Suprapubic skin (tissue), 4 donors: ENCODE measurements around the gene PDZRN3. TPM values are rescaled to one million over a fixed set of nuclear protein-coding genes. Genes with fewer than 3 reads are reported as not detected.

Experiments
- DNase-seq, 2 donors: peaks; one replicate each; pipeline ENCODE4 v3.0.0-alpha.2; 2019; ENCODE audit warnings: low spot score in 2 of 2
- H3K27ac ChIP-seq: fragments of 200-600 bp; sonication (generic); one replicate; pipeline ENCODE4 v1.5.1; 2019
- H3K27me3 ChIP-seq: fragments of 200-600 bp; sonication (generic); one replicate; pipeline ENCODE4 v1.5.1; 2019
- H3K36me3 ChIP-seq: fragments of 200-600 bp; sonication (generic); one replicate; pipeline ENCODE4 v1.5.1; 2019
- H3K4me1 ChIP-seq: fragments of 200-600 bp; sonication (generic); one replicate; pipeline ENCODE4 v1.5.1; 2019
- H3K4me3 ChIP-seq: fragments of 200-600 bp; sonication (generic); one replicate; pipeline ENCODE4 v1.5.1; 2019; ENCODE audit warnings: mild to moderate bottlenecking
- H3K9me3 ChIP-seq: fragments of 200-600 bp; sonication (generic); one replicate; pipeline ENCODE4 v1.5.1; 2019
- CTCF ChIP-seq, 2 donors: fragments of 200-600 bp in 1 of 2; fragments of 450-650 bp in 1 of 2; sonication (generic) in 1 of 2; IDR thresholded peaks; one replicate each; pipeline ENCODE4 v1.5.1; 2016 to 2019; ENCODE audit warnings: antibody characterized with exemption in 2 of 2, mild to moderate bottlenecking in 1 of 2, moderate library complexity in 1 of 2
- EP300 ChIP-seq: sonication (generic); formaldehyde crosslinking; IDR thresholded peaks from one replicate; pipeline ENCODE4 v1.6.1; 2017; ENCODE audit warnings: antibody characterized with exemption
- POLR2A ChIP-seq, 2 donors: fragments of 450-650 bp; IDR thresholded peaks; one replicate each; pipeline ENCODE4 v1.6.1; 2017; ENCODE audit warnings: antibody characterized with exemption in 2 of 2, mild to moderate bottlenecking in 2 of 2, moderate library complexity in 2 of 2
- POLR2AphosphoS5 ChIP-seq, 3 donors: sonication (generic); formaldehyde crosslinking; IDR thresholded peaks; one replicate each; pipeline ENCODE4 v1.6.1; 2017; ENCODE audit warnings: antibody characterized with exemption in 3 of 3
- WGBS: methylation state at CpG from one replicate; pipeline ENCODE4 v1.1.5; 2018; 5-methylcytosine and 5-hydroxymethylcytosine counted together
- total RNA-seq, 4 donors: library from RNA; depleted of rRNA; stranded (reverse); fragments of >200 nt; gene quantifications; one replicate each; pipeline ENCODE4 v1.1.0, GENCODE V29; 2016

The PDZRN3 gene
- total RNA-seq, 4 donors from 2014 or later, result 9.2 to 33.3 (median 13.7) TPM

GRCh38 chr3:73407577-73407976 is 217.2 kb downstream of the PDZRN3 start:
- peaks cover 12% of the 10 kb centered on the region for H3K4me1 ChIP-seq

GRCh38 chr3:73405853-73406252 is 218.9 kb downstream of the PDZRN3 start:
- H3K4me3 ChIP-seq, result no peak overlapping the region
- 32% methylated on average over 4 of the region's 4 CpGs for WGBS
- H3K9me3 ChIP-seq, result no peaks in the 10 kb centered on the region
- TF ChIP-seq POLR2A (IDR thresholded peaks at IDR 0.05) (no peak), POLR2AphosphoS5 (IDR thresholded peaks at IDR 0.05) (no peak), CTCF (IDR thresholded peaks at IDR 0.05) (no peak), EP300 (no peak)
- no peaks in the 10 kb centered on the region for H3K36me3 ChIP-seq
- DNase-seq, result no peak
- peaks cover 19% of the 10 kb centered on the region for H3K4me1 ChIP-seq
- peak overlapping the region; percentile 55 for H3K27ac ChIP-seq
- H3K27me3 ChIP-seq, result no peaks in the 10 kb centered on the region

More at GRCh38 chr3:73407577-73407976, 217.2 kb downstream of the PDZRN3 start:
- Histone ChIP-seq H3K4me3 (no peak overlapping the region), H3K36me3 (no peaks in the 10 kb centered on the region), H3K9me3 (no peaks in the 10 kb centered on the region), H3K27ac (no peak overlapping the region), H3K27me3 (no peaks in the 10 kb centered on the region)
- no peak for TF ChIP-seq CTCF (IDR thresholded peaks at IDR 0.05)
- no peak for TF ChIP-seq POLR2A (IDR thresholded peaks at IDR 0.05)
- TF ChIP-seq POLR2AphosphoS5 (IDR thresholded peaks at IDR 0.05), result no peak
- TF ChIP-seq EP300, result no peak
- no peak for DNase-seq
- 68% methylated on average over 2 of the region's 2 CpGs for WGBS

- H3K9me3 ChIP-seq, result no peaks in the 10 kb centered on the region
- no peaks in the 10 kb centered on the region for H3K27me3 ChIP-seq
- H3K27ac ChIP-seq, result no peak overlapping the region
- H3K36me3 ChIP-seq, result no peaks in the 10 kb centered on the region
- TF ChIP-seq CTCF (IDR thresholded peaks at IDR 0.05), result no peak
- TF ChIP-seq POLR2AphosphoS5 (IDR thresholded peaks at IDR 0.05), result no peak
- no peak for TF ChIP-seq EP300
- no peak for TF ChIP-seq POLR2A (IDR thresholded peaks at IDR 0.05)
- H3K4me1 ChIP-seq, result peaks cover 19% of the 10 kb centered on the region
- 89% methylated on average over 4 of the region's 4 CpGs for WGBS
- H3K4me3 ChIP-seq, result no peak overlapping the region
- no peak for DNase-seq
Observed at GRCh38 chr3:73405000-73405399, 219.7 kb downstream of the PDZRN3 start.

GRCh38 chr3:73404435-73404834 is 220.3 kb downstream of the PDZRN3 start:
- Histone ChIP-seq H3K4me1 (peaks cover 20% of the 10 kb centered on the region), H3K27ac (no peak overlapping the region), H3K4me3 (no peak overlapping the region), H3K27me3 (no peaks in the 10 kb centered on the region), H3K9me3 (no peaks in the 10 kb centered on the region), H3K36me3 (no peaks in the 10 kb centered on the region)
- DNase-seq, result no peak
- WGBS, result 75% methylated on average over 5 of the region's 5 CpGs
- TF ChIP-seq EP300 (no peak), POLR2AphosphoS5 (IDR thresholded peaks at IDR 0.05) (no peak), POLR2A (IDR thresholded peaks at IDR 0.05) (no peak), CTCF (IDR thresholded peaks at IDR 0.05) (no peak)

GRCh38 chr3:73403444-73403843 is 221.3 kb downstream of the PDZRN3 start:
- no peak overlapping the region for H3K27ac ChIP-seq
- H3K36me3 ChIP-seq, result no peaks in the 10 kb centered on the region
- DNase-seq, result no peak
- H3K27me3 ChIP-seq, result no peaks in the 10 kb centered on the region
- H3K4me1 ChIP-seq, result peaks cover 22% of the 10 kb centered on the region
- H3K9me3 ChIP-seq, result no peaks in the 10 kb centered on the region
- TF ChIP-seq POLR2AphosphoS5 (IDR thresholded peaks at IDR 0.05) (no peak), EP300 (no peak), POLR2A (IDR thresholded peaks at IDR 0.05) (no peak), CTCF (IDR thresholded peaks at IDR 0.05) (no peak)
- 84% methylated on average over 3 of the region's 3 CpGs for WGBS
- no peak overlapping the region for H3K4me3 ChIP-seq
